ENCODE measurements around the gene CRHR1. TPM values are rescaled to one million over a fixed set of nuclear protein-coding genes. Genes with fewer than 3 reads are reported as not detected.

Gene CRHR1
- polyA plus RNA-seq, 3 donors, result not detected

GRCh38 chr17:45768000-45768399 is 16.1 kb upstream of the CRHR1 start:
- Histone ChIP-seq H3K9ac (ENCODE audit: insufficient read depth, low read length, poor library complexity, severe bottlenecking) (no peak overlapping the region), H3K9me3 (replicated peaks in 1 of 2; ENCODE audit: control insufficient read depth in 1 of 2, insufficient read depth in 1 of 2, low read length in 2 of 2) (no peaks in the 10 kb centered on the region), H2AFZ (ENCODE audit: insufficient read depth, low read depth, low read length, poor library complexity, severe bottlenecking) (no peak overlapping the region), H3K27ac (ENCODE audit: low read depth in 1 of 2, low read length in 2 of 2) (no peak overlapping the region), H3K79me2 (ENCODE audit: insufficient read depth, low read length) (no peaks in the 10 kb centered on the region), H3K4me3 (replicated peaks in 1 of 3; ENCODE audit: low read depth in 2 of 3, low read length in 3 of 3) (no peak overlapping the region), H3K4me2 (replicated peaks; ENCODE audit: extremely low read depth, low read length, poor library complexity, severe bottlenecking) (no peak overlapping the region), H4K20me1 (ENCODE audit: insufficient read depth, low read length) (no peaks in the 10 kb centered on the region), H3K4me1 (ENCODE audit: control insufficient read depth in 1 of 2, insufficient read depth in 2 of 2, low read length in 2 of 2) (no peaks in the 10 kb centered on the region), H3K36me3 (replicated peaks in 1 of 2; ENCODE audit: control insufficient read depth in 1 of 2, insufficient read depth in 2 of 2, low read length in 2 of 2) (no peaks in the 10 kb centered on the region), H3K27me3 (ENCODE audit: control insufficient read depth in 2 of 2, insufficient read depth in 2 of 2, low read length in 2 of 2) (peaks cover 0 to 2% of the 10 kb centered on the region in 2 donors)
- WGBS (ENCODE audit: insufficient coverage), result 61% methylated on average over 4 of the region's 4 CpGs
- no peaks in the 10 kb centered on the region for H3K36me3 Mint-ChIP-seq
- TF ChIP-seq, protein P1, sequence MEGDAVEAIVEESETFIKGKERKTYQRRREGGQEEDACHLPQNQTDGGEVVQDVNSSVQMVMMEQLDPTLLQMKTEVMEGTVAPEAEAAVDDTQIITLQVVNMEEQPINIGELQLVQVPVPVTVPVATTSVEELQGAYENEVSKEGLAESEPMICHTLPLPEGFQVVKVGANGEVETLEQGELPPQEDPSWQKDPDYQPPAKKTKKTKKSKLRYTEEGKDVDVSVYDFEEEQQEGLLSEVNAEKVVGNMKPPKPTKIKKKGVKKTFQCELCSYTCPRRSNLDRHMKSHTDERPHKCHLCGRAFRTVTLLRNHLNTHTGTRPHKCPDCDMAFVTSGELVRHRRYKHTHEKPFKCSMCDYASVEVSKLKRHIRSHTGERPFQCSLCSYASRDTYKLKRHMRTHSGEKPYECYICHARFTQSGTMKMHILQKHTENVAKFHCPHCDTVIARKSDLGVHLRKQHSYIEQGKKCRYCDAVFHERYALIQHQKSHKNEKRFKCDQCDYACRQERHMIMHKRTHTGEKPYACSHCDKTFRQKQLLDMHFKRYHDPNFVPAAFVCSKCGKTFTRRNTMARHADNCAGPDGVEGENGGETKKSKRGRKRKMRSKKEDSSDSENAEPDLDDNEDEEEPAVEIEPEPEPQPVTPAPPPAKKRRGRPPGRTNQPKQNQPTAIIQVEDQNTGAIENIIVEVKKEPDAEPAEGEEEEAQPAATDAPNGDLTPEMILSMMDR (IDR thresholded peaks at IDR 0.05), result no peak
- peaks cover 0 to 4% (median 2%) of the 10 kb centered on the region in 7 donors for H3K9me3 Mint-ChIP-seq
- no peak for DNase-seq
- H3K27ac Mint-ChIP-seq, result no peak overlapping the region
- no peaks in the 10 kb centered on the region for H3K4me1 Mint-ChIP-seq
- no peak overlapping the region for H3K4me3 Mint-ChIP-seq
- intact Hi-C loops (cut with micrococcal nuclease), result no loop called here
- peaks cover 27 to 32% (median 32%) of the 10 kb centered on the region in 3 donors for H3K27me3 Mint-ChIP-seq (ENCODE audit: low read depth in 3 of 3)

DNA sequence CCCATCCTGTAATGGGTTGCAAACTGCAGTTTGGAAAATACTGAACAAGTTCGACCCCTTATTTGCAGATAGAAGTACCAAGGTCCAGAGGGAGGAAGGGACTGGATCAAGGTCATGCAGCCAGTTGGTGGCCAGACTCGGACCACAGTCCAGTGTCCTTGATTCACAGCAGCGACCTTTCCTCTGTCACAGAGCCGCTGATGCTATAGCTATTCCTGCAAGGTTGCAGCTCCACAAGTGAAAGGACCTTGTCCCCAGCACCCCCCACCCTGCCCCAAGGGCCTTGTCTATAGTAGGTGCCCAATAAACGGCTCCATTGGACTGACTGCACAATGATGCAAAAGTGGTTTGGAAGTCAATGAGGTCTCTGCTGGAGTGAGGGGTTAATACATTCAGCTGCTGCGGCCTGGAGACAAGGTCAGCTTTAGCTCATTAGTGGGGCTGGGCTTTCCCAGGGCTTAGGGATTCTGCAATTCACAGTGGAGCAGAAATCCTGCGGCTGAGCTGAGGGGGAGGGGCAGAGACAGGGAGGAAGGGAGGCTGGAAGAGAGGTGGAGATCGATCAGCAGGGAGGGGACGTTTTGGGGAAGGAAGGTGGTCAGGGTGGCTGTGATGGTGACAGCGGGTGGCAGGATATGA is 13.4 kb upstream of the CRHR1 start:
- Histone ChIP-seq H3K36me3 (replicated peaks in 1 of 2; ENCODE audit: control insufficient read depth in 1 of 2, insufficient read depth in 2 of 2, low read length in 2 of 2) (no peaks in the 10 kb centered on the region), H3K4me1 (ENCODE audit: control insufficient read depth in 1 of 2, insufficient read depth in 2 of 2, low read length in 2 of 2) (no peaks in the 10 kb centered on the region), H4K20me1 (ENCODE audit: insufficient read depth, low read length) (no peaks in the 10 kb centered on the region), H3K27ac (ENCODE audit: low read depth in 1 of 2, low read length in 2 of 2) (no peak overlapping the region), H3K4me3 (replicated peaks in 1 of 3; ENCODE audit: low read depth in 2 of 3, low read length in 3 of 3) (no peak overlapping the region), H3K9ac (ENCODE audit: insufficient read depth, low read length, poor library complexity, severe bottlenecking) (no peak overlapping the region), H3K27me3 (ENCODE audit: control insufficient read depth in 2 of 2, insufficient read depth in 2 of 2, low read length in 2 of 2) (no peaks in the 10 kb centered on the region), H3K9me3 (replicated peaks in 1 of 2; ENCODE audit: control insufficient read depth in 1 of 2, insufficient read depth in 1 of 2, low read length in 2 of 2) (no peaks in the 10 kb centered on the region), H2AFZ (ENCODE audit: insufficient read depth, low read depth, low read length, poor library complexity, severe bottlenecking) (no peak overlapping the region), H3K4me2 (replicated peaks; ENCODE audit: extremely low read depth, low read length, poor library complexity, severe bottlenecking) (no peak overlapping the region), H3K79me2 (ENCODE audit: insufficient read depth, low read length) (no peaks in the 10 kb centered on the region)
- H3K27me3 Mint-ChIP-seq (ENCODE audit: low read depth in 3 of 3), result peaks cover 28 to 32% (median 29%) of the 10 kb centered on the region in 3 donors
- H3K36me3 Mint-ChIP-seq, result no peaks in the 10 kb centered on the region
- H3K27ac Mint-ChIP-seq, result no peak overlapping the region
- intact Hi-C loops (cut with micrococcal nuclease), result no loop called here
- DNase-seq, result no peak
- peaks cover 2 to 10% (median 6%) of the 10 kb centered on the region in 7 donors for H3K9me3 Mint-ChIP-seq
- no peaks in the 10 kb centered on the region for H3K4me1 Mint-ChIP-seq
- peak overlapping the region in 1 of 2 donors; percentile 28 for H3K4me3 Mint-ChIP-seq
- WGBS (ENCODE audit: insufficient coverage), result 49% methylated on average over 9 of the region's 10 CpGs
- TF ChIP-seq, protein P1 (IDR thresholded peaks at IDR 0.05), result no peak

All from CD14-positive monocyte (primary cell).